HG03159 (cell line): ENCODE measurements around the gene MYADML2.

ENCODE experiments used
- ATAC-seq: cut with Tn5 transposase; IDR thresholded peaks from one replicate; pipeline ENCODE4 v1.9.1; 2021; ENCODE audit warnings: mild to moderate bottlenecking, moderate library complexity; ENCODE audit not compliant: unreplicated experiment

Gene MYADML2

GRCh38 chr17:81980122-81980521 lies 33.1 kb upstream of the MYADML2 start:
- no peak for ATAC-seq

GRCh38 chr17:81978524-81979298 lies 31.7 kb upstream of the MYADML2 start:
- no peak for ATAC-seq

GRCh38 chr17:81977211-81977808 lies 30.3 kb upstream of the MYADML2 start, which contains the start of gene ASPSCR1:
TSS of gene ASPSCR1 (plus strand) at chr17:81977629. CDS start at chr17:81977647, 18 bp downstream.
- peak; percentile 82 for ATAC-seq

GRCh38 chr17:81976332-81977210 lies 29.5 kb upstream of the MYADML2 start:
- no peak for ATAC-seq

- no peak for ATAC-seq
These were observed 26.4 kb upstream of the MYADML2 start for GRCh38 chr17:81973432-81973831.

GRCh38 chr17:81968850-81969812 lies 22.1 kb upstream of the MYADML2 start:
- ATAC-seq: no peak

GRCh38 chr17:81968396-81968745 lies 21.3 kb upstream of the MYADML2 start:
- ATAC-seq: no peak

- no peak for ATAC-seq
These were observed 20.7 kb upstream of the MYADML2 start for GRCh38 chr17:81967533-81968395.

GRCh38 chr17:81967244-81967532 lies 20.2 kb upstream of the MYADML2 start:
- no peak for ATAC-seq

- no peak for ATAC-seq
These were observed 19.6 kb upstream of the MYADML2 start for GRCh38 chr17:81966343-81967243.

GRCh38 chr17:81964081-81964849 lies 17.2 kb upstream of the MYADML2 start:
- no peak for ATAC-seq

- ATAC-seq: no peak
These were observed 15.7 kb upstream of the MYADML2 start for GRCh38 chr17:81962499-81963441.

GRCh38 chr17:81961521-81962498 lies 14.8 kb upstream of the MYADML2 start:
- no peak for ATAC-seq

- no peak for ATAC-seq
These were observed 14.1 kb upstream of the MYADML2 start, which contains the start of gene NOTUM for GRCh38 chr17:81961087-81961511. TSS of gene NOTUM (minus strand) at chr17:81961187. CDS start at chr17:81960909, 278 bp downstream.

- ATAC-seq: no peak
These were observed 13.3 kb upstream of the MYADML2 start for GRCh38 chr17:81960130-81960958.
